A549 (cell line): ENCODE results near the gene MAP1LC3A. TPM values are rescaled to one million over a fixed set of nuclear protein-coding genes. Genes with fewer than 3 reads are reported as not detected.

Source experiments
- ATAC-seq, 2 experiments: fragments of 200-7000 bp in 1 of 2; fragments of >200 bp in 1 of 2; cut with Nextera tagmentation in 1 of 2; cut with Tn5 transposase in 1 of 2; 3 replicates each; pipeline versions ENCODE4 v1.8.0 to v1.9.1; 2018 to 2020; ENCODE audit warnings: mild to moderate bottlenecking in 1 of 2, moderate library complexity in 1 of 2
- CTCF ChIA-PET: fragments of 300-600 bp; sonication (Branson Sonifier 250); formaldehyde crosslinking; extraction: SDS; loops from one replicate; lab custom pipeline; 2021; ENCODE audit warnings: antibody characterized with exemption, inconsistent platforms; lab: Yijun Ruan, JAX
- POLR2A ChIA-PET: fragments of 350-600 bp; formaldehyde crosslinking; extraction: SDS; loops from one replicate; lab custom pipeline; 2021; ENCODE audit warnings: antibody characterized with exemption, inconsistent platforms; lab: Yijun Ruan, JAX
- DNase-seq, 2 experiments: peaks; one replicate each; pipeline versions ENCODE4 v3.0.0 to v3.0.0-alpha.2; 2011 to 2016; ENCODE audit warnings: low read depth in 1 of 2, low spot score in 1 of 2
- FAIRE-seq: peaks from 2 replicates; lab custom pipeline; 2011; peaks lifted over from hg19 to GRCh38; lab: Jason Lieb, UNC
- H3K27ac ChIP-seq, 2 experiments: fragments of >200 bp; sonication (Bioruptor Twin); formaldehyde crosslinking; 3 replicates each; pipeline ENCODE4 v1.5.1; 2016 to 2017
- H3K4me1 ChIP-seq: fragments of >200 bp; sonication (Bioruptor Twin); formaldehyde crosslinking; 3 replicates; pipeline ENCODE4 v1.6.1; 2016
- H3K4me2 ChIP-seq: fragments of >200 bp; sonication (Bioruptor Twin); formaldehyde crosslinking; 3 replicates; pipeline ENCODE4 v1.6.1; 2016
- H3K4me3 ChIP-seq: fragments of >200 bp; sonication (Bioruptor Twin); formaldehyde crosslinking; 3 replicates; pipeline ENCODE4 v1.5.1; 2016
- H3K9me3 ChIP-seq: fragments of >200 bp; sonication (Bioruptor Twin); formaldehyde crosslinking; 3 replicates; pipeline ENCODE4 v1.6.1; 2016
- ATOH8 ChIP-seq: fragments of 250-450 bp; sonication (Bioruptor Pico); IDR thresholded peaks from 2 replicates; pipeline ENCODE4 v1.5.0; 2020; ENCODE audit warnings: low read depth, mild to moderate bottlenecking, moderate library complexity
- CTCF ChIP-seq: fragments of >200 bp; sonication (Bioruptor Twin); formaldehyde crosslinking; IDR thresholded peaks from 3 replicates; pipeline ENCODE4 v1.5.1; 2016
- ELK1 ChIP-seq: fragments of 150-350 bp; IDR thresholded peaks from 2 replicates; pipeline ENCODE4 v1.6.1; 2014; ENCODE audit warnings: low read depth, mild to moderate bottlenecking, low read length
- FOSB ChIP-seq: fragments of 250-450 bp; sonication (Bioruptor Pico); IDR thresholded peaks from 2 replicates; pipeline ENCODE4 v1.5.0; 2020; ENCODE audit warnings: mild to moderate bottlenecking, moderate library complexity
- FOSL2 ChIP-seq, 2 experiments: fragments of 450-650 bp in 1 of 2; fragments of >200 bp in 1 of 2; sonication (Bioruptor Twin) in 1 of 2; formaldehyde crosslinking; IDR thresholded peaks; 2 replicates each; pipeline versions ENCODE4 v1.5.0 to v1.6.1; 2016 to 2020; ENCODE audit warnings: mild to moderate bottlenecking in 1 of 2, moderate library complexity in 1 of 2
- HOXB5 ChIP-seq: fragments of 250-450 bp; sonication (Bioruptor Pico); IDR thresholded peaks from 2 replicates; pipeline ENCODE4 v1.5.0; 2020; ENCODE audit warnings: mild to moderate bottlenecking, moderate library complexity
- JUN ChIP-seq, 2 experiments: fragments of >200 bp; sonication (Bioruptor Twin); formaldehyde crosslinking; IDR thresholded peaks; 2 replicates in 1 of 2; 3 replicates in 1 of 2; pipeline ENCODE4 v1.6.1; 2016 to 2017
- JUNB ChIP-seq: fragments of >200 bp; sonication (Bioruptor Twin); formaldehyde crosslinking; IDR thresholded peaks from 2 replicates; pipeline ENCODE4 v1.6.1; 2016
- KDM5A ChIP-seq: fragments of 200-600 bp; sonication (generic); IDR thresholded peaks from 2 replicates; pipeline ENCODE4 v1.6.1; 2016; ENCODE audit warnings: antibody characterized with exemption, mild to moderate bottlenecking
- NFE2L2 ChIP-seq: fragments of 150-350 bp; conservative IDR thresholded peaks from 2 replicates; pipeline ENCODE4 v1.6.1; 2014; ENCODE audit warnings: low read length
- NR3C1 ChIP-seq: fragments of >200 bp; sonication (Bioruptor Twin); formaldehyde crosslinking; IDR thresholded peaks from 3 replicates; pipeline ENCODE4 v1.6.1; 2017
- RAD21 ChIP-seq, 2 experiments: fragments of >200 bp in 1 of 2; sonication (Bioruptor Twin) in 1 of 2; formaldehyde crosslinking in 1 of 2; IDR thresholded peaks in 1 of 2; conservative IDR thresholded peaks in 1 of 2; 2 replicates in 1 of 2; 3 replicates in 1 of 2; pipeline ENCODE4 v1.6.1; 2012 to 2018; ENCODE audit warnings: inconsistent platforms in 1 of 2
- SMC3 ChIP-seq: fragments of >200 bp; sonication (Bioruptor Twin); formaldehyde crosslinking; IDR thresholded peaks from 3 replicates; pipeline ENCODE4 v1.6.1; 2018; ENCODE audit warnings: inconsistent platforms
- USF2 ChIP-seq: fragments of 450-650 bp; IDR thresholded peaks from 2 replicates; pipeline ENCODE4 v1.6.1; 2014; ENCODE audit warnings: antibody characterized with exemption
- ZFP36 ChIP-seq: fragments of 450-650 bp; IDR thresholded peaks from 2 replicates; pipeline ENCODE4 v1.6.1; 2014; ENCODE audit warnings: borderline replicate concordance; ENCODE audit not compliant: partially characterized antibody
- ZNF302 ChIP-seq: fragments of 250-450 bp; sonication (Bioruptor Pico); IDR thresholded peaks from 2 replicates; pipeline ENCODE4 v1.9.0; 2021; ENCODE audit warnings: inconsistent platforms, mild to moderate bottlenecking, moderate library complexity
- ZSCAN20 ChIP-seq: fragments of 250-450 bp; sonication (Bioruptor Pico); IDR thresholded peaks from 2 replicates; pipeline ENCODE4 v1.8.0; 2022; ENCODE audit warnings: mild to moderate bottlenecking, moderate library complexity
- WGBS: methylation state at CpG from one replicate; pipeline ENCODE4 v1.1.6; 2017; ENCODE audit errors: missing lambda C conversion rate; 5-methylcytosine and 5-hydroxymethylcytosine counted together
- polyA plus RNA-seq, 4 experiments: library from polyadenylated mRNA; depleted of rRNA in 3 of 4; stranded (reverse); fragments of >200 nt; fragmentation: RNase III in 1 of 4; extraction: RNeasy Plus Mini Kit Qiagen cat#74134 plus additional on column Dnase treatment in 1 of 4; gene quantifications; 2 replicates in 3 of 4; 3 replicates in 1 of 4; pipeline ENCODE4 v1.2.3, GENCODE V29; 2011 to 2017

The MAP1LC3A gene
- polyA plus RNA-seq, 2 of the 4 experiments (the other 2 are of a cell fraction), result 4.3 to 15.7 TPM

GRCh38 chr20:34562641-34563040, 4.1 kb downstream of the MAP1LC3A start:
- Histone ChIP-seq H3K4me3 (no peak overlapping the region), H3K4me2 (no peak overlapping the region), H3K9me3 (no peaks in the 10 kb centered on the region), H3K27ac (no peak overlapping the region), H3K4me1 (peaks cover 10% of the 10 kb centered on the region; the same call in 2 of the 3 replicates)
- DNase-seq, result peak; percentile 39 to 51
- CTCF ChIA-PET, result interaction anchor here (0.9 to 2.8 kb wide), 12 partner anchors 15 to 372 kb away, joined by 3 to 13 read pairs (median 5); no protein-coding TSS in a partner anchor
- POLR2A ChIA-PET, result no interaction called here
- WGBS, result 63% methylated on average over 5 of the region's 5 CpGs
- no peak for FAIRE-seq
- peak; percentile 48 to 67; a peak in 4 of 6 replicates for ATAC-seq
- TF ChIP-seq RAD21 (conservative IDR thresholded peaks at IDR 0.05 in 1 of 2, IDR thresholded peaks at IDR 0.05 in 1 of 2), result peak; percentile 36; a peak in 4 of 5 replicates
- peak; percentile 34; the same call in 2 of the 3 replicates for TF ChIP-seq SMC3
- TF ChIP-seq ZSCAN20 (CRISPR knock-in tag), result no peak
- TF ChIP-seq CTCF, result peak; percentile 24; the same call in 2 of the 3 replicates
- no peak for TF ChIP-seq FOSL2 (IDR thresholded peaks at IDR 0.05)
- no peak for TF ChIP-seq FOSL2 (CRISPR knock-in tag; IDR thresholded peaks at IDR 0.05)
- TF ChIP-seq, all 56 proteins: peak for 3

GRCh38 chr20:34564833-34565232, 6.3 kb downstream of the MAP1LC3A start:
- no peak for DNase-seq
- TF ChIP-seq NR3C1, result no peak
- no peak for TF ChIP-seq JUN (IDR thresholded peaks at IDR 0.05)
- no peak for TF ChIP-seq USF2
- TF ChIP-seq ZNF302 (CRISPR knock-in tag), result no peak
- no peak for TF ChIP-seq ATOH8 (CRISPR knock-in tag)
- no peak for TF ChIP-seq KDM5A
- no peak for TF ChIP-seq ZFP36
- TF ChIP-seq ELK1, result no peak
- no peak for TF ChIP-seq FOSB (CRISPR knock-in tag)
- no peak for TF ChIP-seq HOXB5 (CRISPR knock-in tag)
- TF ChIP-seq JUNB, result no peak
- no peak for TF ChIP-seq NFE2L2
- Histone ChIP-seq H3K4me3 (no peak overlapping the region), H3K9me3 (no peaks in the 10 kb centered on the region), H3K4me2 (no peak overlapping the region), H3K4me1 (no peaks in the 10 kb centered on the region), H3K27ac (no peak overlapping the region)
- ChIA-PET POLR2A (no interaction called here), CTCF (interaction anchor here (1.1 to 4.5 kb wide), 4 partner anchors 15 to 206 kb away, joined by 3 to 26 read pairs (median 8); no protein-coding TSS in a partner anchor)
- no peak for ATAC-seq
- FAIRE-seq, result no peak
- WGBS, result 72% methylated on average over 7 of the region's 7 CpGs
